NOMO-1 treated with DMSO at 0.1 percent for 48 hours (cell line): ENCODE data around the gene EMP2.
"Not testable (repeated sequence)": the region's sequence is repeated elsewhere in the genome, so short reads cannot be mapped to it uniquely, and the experiment has no call there.

ENCODE experiments used
- DNase-seq: peaks from one replicate; lab custom pipeline; 2025; ENCODE audit not compliant: unreplicated experiment; lab: John Stamatoyannopoulos, UW

EMP2 gene

DNA sequence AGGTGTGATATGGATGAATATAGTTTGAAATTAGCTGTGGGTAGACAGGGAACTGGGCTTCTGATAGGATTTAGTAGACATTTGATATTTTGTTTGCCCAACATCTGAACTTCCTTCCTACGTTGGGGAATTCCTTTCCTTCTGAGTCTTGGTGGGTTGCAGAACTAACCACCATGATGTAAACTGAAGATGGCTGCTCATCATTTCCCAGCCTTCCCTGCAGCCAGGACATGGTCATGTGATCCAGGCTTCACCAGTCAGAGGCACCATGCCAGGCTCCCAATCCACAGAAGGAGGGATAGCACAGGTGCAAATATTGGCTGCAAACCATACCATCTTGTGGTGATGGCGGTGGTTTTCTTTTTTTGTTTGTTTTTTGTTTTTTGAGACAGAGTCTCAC is 57.4 kb downstream of the EMP2 start:
- no peak for DNase-seq

DNA sequence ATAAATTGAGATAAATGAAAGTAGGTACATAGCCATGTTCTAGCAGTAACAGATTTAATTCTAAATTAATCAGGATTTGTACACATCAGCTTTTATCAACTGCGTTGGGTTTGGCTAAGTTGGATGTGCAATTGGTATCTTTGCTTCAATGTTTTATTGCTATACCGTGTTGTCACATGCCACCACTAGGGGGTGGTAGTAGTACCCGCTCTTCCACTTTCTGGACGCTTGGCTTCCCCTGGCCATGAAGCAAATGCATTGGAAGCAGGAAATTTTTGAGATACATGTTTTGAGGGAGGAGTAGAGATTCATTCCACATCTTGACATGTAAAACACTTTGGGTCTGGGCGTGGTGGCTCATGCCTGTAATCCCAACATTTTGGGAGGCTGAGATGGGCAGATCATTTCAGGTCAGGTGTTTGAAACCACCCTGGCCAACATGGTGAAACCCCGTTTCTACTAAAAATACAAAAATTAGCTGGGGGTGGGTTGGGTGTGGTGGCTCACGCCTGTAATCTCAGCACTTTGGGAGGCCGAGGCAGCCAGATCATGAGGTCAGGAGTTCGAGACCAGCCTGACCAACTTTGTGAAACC is 58.6 kb downstream of the EMP2 start:
- peak; percentile 57 for DNase-seq

DNA sequence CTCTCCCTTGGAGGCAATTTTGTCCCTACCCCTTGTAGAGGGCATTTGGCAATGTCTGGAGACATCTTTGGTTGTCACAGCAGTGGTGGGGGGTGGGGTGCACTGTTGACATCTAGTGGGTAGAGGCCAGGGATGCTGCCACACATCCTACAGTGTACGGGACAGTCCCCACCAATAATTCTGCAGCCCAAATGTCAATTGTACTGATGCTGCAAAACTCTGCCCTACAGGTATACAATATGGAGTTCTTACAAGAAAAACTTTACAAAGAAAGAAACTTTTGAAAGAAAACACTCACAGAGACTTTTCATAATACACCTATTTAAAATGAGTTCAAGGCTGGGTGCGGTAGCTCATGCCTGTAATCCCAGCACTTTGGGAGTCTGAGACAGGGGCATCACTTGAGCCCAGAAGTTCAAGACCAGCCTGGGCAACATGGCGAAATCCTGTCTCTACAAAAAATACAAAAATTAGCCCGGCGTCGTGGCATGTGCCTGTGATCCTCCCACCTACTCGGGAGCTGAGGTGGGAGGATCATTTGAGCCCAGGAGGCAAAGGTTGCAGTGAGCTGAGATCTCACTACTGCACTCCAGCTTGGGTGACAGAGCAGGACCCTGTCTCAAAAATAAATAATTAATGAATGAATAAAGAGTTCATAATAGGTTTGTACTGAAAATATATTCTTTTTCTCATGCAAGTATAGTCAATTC is 59.4 kb downstream of the EMP2 start:
- no peak for DNase-seq

DNA sequence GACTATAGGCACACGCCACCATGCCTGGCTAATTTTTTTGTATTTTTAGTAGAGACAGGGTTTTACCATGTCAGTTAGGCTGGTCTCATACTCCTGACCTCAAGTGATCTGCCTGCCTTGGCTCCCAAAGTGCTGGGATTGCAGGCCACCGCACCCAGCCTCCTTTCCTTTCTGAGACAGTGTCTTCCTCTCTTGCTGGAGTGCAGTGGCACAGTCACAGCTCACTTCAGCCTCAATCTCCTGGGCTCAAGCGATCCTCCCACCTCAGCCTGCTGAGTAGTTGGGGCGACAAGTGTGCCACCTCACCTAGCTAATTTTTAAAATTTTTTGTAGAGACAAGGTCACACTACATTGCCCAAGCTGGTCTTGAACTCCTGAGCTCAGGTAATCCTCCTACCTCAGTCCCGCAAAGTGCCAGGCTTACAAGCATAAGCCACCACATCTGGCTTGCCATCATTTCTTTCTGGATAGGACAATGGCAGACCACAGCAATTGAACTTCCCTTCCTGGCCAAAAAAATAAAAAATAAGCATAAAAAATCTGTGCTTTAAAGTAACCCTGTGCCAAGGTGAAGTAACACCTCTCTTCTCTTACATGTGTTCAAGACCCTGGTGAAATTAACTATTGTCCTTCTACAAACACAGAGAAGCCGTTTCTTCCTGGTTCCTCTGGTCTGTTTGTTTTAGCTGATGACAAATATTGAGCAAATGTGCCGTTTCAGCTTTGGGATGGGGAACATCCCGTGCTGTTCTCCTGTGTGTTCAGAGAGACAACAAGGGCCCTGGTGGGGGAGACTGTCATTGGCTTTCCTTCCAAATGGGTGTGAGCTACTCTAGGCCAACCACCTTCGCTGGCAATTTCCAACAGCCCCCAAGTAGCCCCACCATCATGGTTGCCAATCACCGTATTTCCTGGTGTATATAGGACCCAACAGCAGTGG is 60.2 kb downstream of the EMP2 start:
- DNase-seq: no peak

DNA sequence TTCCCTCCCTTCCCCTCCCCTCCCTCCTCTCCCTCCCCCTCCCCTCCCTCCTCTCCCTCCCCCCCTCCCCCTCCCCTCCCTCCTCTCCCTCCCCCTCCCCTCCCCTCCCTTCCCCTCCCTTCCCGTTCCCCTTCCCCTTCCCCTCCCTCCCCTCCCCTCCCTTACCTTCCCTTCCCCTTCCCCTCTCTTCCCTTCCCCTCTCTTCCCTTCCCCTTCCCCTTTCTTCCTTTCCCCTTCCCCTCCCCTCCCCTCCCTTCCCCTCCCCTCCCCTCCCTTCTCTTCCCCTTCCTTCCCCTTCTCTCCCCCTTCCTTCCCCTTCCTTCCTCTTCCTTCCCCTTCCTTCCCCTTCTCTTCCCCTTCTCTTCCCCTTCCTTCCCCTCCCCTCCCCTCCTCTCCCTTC is 61.1 kb downstream of the EMP2 start:
- no peak for DNase-seq

DNA sequence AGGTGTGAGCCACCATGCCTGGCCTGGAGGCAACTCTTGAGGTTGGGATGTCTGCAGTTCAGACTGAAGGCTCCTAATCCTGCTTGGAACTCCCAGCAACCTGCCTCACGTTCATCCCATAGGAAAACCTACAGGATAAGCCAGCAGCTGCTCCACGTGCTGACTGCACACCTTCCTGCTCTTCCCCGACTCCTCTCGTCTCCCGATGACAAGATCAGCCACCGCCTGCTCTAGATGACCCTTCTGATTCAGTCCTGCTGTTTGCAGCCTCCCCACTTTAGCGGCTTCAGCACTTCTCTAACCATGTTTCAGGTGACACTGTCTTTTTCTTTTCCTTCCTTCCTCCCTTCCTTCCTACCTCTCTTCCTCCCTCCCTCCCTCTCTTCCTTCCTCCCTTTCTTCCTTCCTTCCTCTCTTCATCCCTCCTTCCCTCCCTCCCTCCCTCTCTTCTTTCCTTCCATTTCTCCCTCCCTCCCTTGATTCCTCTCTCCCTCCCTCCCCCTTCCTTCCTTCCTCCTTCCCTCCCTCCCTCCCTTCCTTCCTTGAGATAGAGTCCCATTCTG is 61.8 kb downstream of the EMP2 start:
- no peak for DNase-seq

DNA sequence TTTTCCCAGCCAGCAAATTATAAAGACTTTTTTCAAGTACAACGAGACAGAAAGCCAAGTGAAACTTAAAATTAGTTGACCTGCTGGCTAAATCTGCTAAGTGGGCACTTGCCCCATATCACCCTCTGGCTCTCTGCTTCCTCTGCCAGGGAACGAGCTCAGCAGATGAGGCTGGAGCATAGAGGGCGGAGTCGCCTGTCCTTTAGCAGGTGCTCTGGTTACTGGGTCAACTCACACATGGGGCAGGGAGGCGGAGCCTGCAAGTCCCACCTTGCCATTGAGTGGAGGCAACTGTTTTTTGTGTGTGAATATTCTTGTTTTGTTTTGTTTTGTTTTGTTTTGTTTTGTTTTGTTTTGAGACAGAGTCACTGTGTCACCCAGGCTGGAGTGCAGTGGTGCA is 62.5 kb downstream of the EMP2 start:
- DNase-seq: no peak

DNA sequence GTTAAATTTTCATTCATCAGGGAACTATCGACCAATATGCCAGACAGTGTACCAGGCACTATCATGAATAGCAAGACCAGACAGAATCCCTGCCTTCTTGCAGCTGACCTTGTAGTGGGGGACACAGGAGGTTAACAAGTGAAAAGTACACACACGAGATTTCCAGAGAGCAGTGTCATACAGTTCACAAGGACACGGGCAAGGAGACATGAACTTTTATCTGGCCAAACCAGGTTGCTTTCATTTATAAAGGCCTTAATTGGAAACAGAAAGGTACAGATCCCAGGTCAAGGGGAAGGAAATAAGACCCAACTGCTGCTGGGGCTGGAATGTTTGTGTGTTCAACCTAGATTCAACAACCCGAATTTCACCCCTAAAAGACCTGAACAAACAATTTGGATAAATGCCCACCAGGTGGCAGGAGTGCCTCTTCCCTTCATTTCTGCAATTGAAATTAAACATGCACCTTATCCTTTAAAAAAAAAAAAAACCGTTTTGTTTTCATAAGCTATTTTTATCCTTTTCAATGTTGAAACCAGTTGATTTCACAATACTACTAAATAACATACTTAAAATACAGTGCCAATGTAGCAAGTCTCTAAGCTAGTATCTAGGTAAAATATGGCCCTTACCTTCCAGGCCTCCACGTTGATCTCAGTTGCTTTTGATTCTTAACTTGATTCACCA is 65.9 kb downstream of the EMP2 start:
- peak; percentile 78 for DNase-seq

DNA sequence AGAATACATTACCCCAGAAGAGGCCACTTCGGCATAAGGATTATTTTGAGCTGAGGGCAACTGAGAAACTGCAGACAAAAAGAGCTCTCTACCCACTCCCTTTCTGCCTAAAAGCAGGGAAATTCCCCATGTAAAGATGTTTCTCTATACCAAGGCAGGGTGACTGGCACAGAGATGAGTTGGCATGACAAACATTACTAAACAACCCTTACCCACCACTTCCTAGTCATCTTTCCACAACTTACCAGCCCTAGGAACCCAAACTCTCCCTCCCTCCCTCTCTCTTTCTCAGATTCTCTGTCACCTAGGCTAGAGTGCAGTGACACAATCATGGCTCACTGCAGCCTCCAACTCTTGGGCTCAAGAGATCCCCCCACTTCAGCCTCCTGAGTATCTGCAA is 68.6 kb downstream of the EMP2 start:
- no peak for DNase-seq

DNA sequence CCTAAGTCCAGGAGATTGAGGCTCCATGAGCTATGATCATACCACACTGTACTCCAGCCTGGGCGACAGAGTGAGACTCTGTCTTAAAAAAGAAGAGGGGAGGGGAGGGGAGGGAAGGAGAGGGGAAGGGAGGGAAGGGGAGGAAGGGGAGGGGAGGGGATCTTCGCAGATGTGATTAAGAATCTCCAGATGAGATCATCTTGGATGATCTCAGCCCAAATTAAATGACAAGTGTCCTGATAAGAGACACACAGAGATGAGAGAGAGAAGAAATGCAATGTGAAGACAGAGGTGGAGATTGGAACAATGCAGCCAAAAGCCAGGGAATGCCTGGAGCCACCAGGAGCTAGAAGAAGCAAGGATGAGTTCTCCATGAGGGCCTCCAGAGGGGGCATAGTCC is 70.1 kb downstream of the EMP2 start:
- DNase-seq: no peak

DNA sequence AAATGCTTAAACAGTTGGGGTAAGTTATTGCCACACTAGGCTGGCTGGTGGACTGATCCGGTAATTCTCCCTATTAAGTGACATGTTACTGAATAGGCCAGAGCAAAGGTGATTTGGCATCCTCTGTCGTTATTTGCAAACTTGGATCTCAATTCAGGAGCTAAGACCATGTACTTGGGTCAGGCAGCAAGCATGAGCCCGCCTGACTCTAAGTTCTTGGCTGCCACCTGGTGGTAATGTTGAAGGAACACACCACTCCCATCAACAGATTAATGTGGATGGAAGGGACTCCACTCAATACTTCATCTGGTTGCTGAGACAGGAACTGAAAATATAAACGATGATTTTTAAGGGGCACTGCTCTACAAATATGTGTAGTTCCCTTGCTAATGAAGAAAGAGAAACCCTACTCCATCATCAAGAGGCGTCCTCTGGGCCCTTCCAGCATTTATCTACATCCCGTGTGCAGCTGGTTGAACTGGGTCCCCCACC is 70.8 kb downstream of the EMP2 start:
- peak; percentile 71 for DNase-seq

DNA sequence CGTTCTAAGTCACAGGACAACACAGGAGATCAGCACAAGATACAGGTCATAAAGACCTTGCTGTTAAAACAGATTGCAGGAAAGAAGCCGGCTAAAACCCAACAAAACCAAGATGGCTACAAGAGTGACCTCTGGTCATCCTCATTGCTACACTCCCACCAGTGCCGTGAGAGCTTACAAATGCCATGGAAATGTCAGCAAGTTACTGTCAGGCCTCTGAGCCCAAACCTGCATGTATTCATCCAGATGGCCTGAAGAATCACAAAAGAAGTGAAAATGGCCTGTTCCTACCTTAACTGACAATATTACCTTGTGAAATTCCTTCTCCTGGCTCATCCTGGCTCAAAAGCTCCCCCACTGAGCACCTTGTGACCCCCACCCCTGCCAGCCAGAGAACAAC is 75.1 kb downstream of the EMP2 start:
- DNase-seq: not testable (repeated sequence)

DNA sequence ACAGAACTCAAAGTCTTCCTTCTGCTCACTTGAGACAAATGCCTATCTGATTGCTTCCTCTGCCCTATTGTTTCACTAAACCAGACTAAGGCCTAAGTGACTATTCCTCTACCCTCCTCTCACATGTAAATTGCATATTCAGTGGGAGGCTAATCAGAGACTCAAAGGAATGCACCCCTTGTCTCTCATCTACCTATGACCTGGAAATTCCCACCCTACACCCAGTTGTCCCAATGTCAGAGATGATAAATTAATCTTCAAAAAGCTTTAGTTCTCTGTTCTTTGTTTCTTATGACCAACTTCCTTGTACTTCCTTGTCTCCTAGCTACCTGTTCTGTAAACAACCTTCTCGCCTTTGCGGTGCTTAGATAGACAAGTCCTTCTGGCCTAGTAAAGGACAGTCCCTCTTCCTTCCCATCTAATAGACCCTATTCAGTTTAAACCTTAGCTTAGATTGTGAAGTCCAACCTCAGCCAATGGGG is 76.0 kb downstream of the EMP2 start:
- DNase-seq: no peak

DNA sequence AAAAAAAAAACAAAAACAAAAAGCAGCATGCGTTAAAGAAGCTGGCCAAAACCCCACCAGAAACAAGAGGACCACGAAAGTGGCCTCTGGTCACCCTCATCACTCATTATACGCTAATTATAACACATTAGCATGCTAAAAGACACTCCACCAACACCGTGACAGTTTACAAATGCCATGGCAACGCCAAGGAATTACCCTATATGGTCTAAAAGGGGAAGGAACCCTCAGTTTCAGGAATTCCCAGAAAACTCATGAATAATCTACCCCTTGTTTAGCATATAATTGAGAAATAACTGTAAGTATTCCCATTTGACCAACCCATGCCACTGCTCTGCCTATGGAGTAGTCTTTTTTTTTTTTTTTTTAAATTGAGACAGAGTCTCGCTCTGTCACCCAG is 77.6 kb downstream of the EMP2 start:
- no peak for DNase-seq

DNA sequence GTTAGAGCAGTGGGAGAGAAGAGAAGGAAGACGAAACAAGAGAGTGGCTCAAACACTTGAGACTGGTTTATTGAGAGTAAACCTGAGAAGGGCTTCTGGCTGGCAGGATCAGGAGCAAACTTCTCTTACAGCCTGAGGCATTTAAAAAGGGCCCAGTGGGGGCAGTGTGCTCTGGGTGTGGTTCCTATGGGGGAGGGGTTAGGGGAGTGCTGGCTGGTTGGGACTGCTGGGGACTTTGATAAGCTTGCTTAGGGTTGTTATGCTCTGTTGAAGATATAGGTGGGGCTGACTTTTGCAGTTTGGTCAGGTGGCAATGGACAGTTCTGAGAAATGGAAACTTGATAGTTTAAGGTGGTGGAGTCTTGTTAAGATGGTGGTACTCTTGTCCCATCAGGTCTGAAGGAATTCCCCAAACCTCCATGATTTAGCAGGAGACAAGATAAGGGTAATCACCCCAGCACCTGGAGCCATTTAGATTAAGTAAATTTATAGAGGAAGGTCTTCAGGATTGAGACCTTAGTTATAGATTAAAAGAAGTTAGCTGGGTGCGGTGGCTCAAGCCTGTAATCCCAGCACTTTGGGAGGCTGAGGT is 79.3 kb downstream of the EMP2 start:
- no peak for DNase-seq

DNA sequence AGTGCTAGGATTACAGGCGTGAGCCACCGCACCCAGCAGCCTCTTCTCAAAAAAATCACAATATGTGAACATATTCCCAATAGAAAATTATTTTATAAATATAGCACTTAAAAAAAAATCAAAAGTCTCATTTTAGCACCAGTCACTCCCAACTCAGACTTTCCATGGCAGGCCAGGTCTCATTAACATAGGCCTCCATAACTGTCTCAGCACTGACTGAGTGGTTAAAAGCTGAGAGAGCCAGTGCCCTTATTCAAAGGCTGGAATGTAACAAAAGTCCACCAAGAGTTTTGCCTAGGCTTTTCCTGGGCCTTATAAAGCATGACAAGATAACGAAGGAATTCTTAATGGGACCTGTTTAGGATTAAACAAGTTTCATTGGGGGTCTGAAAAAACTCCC is 79.8 kb downstream of the EMP2 start:
- no peak for DNase-seq

DNA sequence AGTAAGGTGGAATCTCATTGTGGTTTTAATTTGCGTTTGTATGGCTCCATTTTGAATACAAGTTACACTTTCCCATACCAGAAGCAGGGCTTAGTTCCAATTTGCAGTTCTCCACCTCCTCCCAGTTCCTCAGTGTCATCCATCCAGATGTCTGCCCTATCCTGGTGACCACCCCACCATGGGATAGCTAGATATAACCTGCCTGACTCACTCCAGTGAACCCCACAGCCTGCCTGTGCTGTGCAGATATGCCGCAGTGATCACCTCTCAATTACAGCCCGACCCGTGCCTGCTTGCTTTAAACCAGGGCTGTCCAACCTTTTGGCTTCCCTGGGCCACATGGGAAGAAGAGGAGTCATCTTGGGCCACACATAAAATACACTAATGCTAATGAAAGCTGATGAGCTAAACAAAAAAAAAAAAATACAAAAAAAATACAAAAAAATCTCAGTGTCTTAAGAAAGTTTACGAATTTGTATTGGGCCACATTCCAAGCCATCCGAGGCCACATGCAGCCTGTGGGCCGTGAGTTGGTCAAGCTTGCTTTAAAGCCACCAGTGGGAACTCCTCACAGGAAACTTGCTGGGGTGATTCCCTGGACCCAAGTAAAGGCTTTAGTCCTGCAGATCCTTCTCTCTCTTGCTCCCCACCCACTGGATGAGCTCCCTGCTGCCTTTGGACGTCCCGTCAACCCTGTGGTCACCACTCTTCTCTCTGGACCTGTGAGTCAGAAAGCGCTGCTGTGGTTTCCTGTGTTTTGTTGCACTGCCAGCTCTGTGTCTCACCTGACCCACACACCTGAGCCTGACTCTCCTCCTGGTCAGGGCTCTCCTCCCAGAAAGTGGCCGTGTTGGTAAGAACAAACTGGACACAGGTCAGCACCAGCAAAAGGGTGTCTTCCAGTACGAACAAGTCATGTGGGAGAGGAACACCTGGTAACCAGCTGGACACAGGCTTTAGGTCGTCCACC is 83.0 kb downstream of the EMP2 start:
- DNase-seq: peak; percentile 32

DNA sequence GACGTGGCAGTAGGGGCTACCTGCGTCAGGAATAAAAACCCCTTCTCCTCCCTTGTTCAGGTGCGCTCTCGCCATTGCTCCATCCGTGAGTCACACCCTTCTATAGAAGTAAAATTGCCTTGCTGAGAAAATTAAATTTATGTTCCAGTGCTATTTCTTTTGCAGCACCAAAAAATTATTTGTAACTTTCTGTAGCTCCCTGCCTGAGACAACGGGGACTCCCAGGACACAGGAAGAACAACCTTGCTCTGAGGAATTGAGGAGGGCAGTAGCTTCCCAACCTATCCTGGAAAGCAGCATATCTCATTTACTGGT is 85.4 kb downstream of the EMP2 start:
- DNase-seq: no peak

DNA sequence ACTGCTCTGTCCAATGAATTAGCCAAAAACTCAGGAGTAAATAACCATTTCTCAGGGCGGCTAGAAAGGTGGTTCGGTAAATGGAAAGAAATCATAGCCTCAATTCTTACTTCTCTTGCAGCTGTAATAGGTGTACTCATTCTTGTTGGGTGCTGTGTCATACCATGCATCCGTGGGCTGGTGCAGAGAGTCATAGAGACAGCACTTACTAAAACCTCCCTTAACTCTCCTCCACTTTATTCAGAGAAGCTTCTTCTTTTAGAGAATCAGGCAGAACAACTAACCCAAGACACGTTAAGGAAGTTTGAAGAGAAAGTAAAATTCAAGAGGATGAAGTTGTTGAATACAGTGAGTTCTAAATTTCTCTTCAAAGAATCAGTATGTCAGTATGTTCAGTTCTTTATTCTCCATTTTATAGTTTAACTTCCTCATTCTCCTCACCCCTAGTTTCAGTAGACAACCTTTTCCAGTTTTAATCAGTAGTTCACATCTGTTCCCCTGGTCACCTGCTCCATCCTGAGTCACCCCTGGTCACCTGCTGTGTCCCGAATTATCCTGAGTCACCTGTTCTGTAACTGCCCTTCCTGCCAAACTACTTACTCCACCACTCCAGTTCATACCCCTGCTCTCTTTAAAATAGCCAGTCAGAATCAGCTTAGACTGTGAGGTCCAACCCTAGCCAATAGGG is 85.9 kb downstream of the EMP2 start:
- DNase-seq: no peak
